Astrocyte (in vitro differentiated cells and primary cell): ENCODE results near the gene FAM168A.

Source experiments
- CTCF ChIP-seq: IDR thresholded peaks from 2 replicates; pipeline ENCODE4 v1.5.1; 2011; ENCODE audit warnings: low read depth, mild to moderate bottlenecking, inconsistent platforms, low read length, moderate library complexity; ENCODE audit not compliant: insufficient read depth
- EZH2 ChIP-seq: IDR thresholded peaks from 2 replicates; pipeline ENCODE4 v1.6.1; 2012; ENCODE audit warnings: mild to moderate bottlenecking, low read length, inconsistent platforms; ENCODE audit not compliant: insufficient read depth

- TF ChIP-seq EZH2 (no peak), CTCF (no peak)
These were observed 234.8 kb downstream of the FAM168A start for GRCh38 chr11:73363147-73363546.
